Thyroid gland (tissue), 4 donors: ENCODE data around the gene MGMT. TPM values are rescaled to one million over a fixed set of nuclear protein-coding genes. Genes with fewer than 3 reads are reported as not detected.

Source experiments
- DNase-seq, 2 donors: peaks; one replicate each; pipeline ENCODE4 v3.0.0-alpha.2; 2019
- H3K27ac ChIP-seq, 3 donors: fragments of 200-600 bp; sonication (generic); 1 replicate in 2 of 3; 2 replicates in 1 of 3; pipeline ENCODE4 v1.5.1; 2016 to 2019; ENCODE audit warnings: mild to moderate bottlenecking in 1 of 3, moderate library complexity in 1 of 3
- H3K27me3 ChIP-seq: fragments of 200-600 bp; sonication (generic); one replicate; pipeline ENCODE4 v1.5.1; 2019
- H3K36me3 ChIP-seq, 2 donors: fragments of 200-600 bp; sonication (generic); one replicate each; pipeline ENCODE4 v1.5.1; 2016 to 2019
- H3K4me1 ChIP-seq, 2 donors: fragments of 200-600 bp; sonication (generic); one replicate each; pipeline ENCODE4 v1.5.1; 2017 to 2019
- H3K4me3 ChIP-seq, 3 donors: fragments of 200-600 bp; sonication (generic); replicated peaks in 1 of 3; 1 replicate in 2 of 3; 2 replicates in 1 of 3; pipeline ENCODE4 v1.5.1; 2016; ENCODE audit warnings: mild to moderate bottlenecking in 1 of 3
- H3K9me3 ChIP-seq: fragments of 200-600 bp; sonication (generic); one replicate; pipeline ENCODE4 v1.5.1; 2017
- POLR2A ChIP-seq, 2 donors: fragments of 450-650 bp; IDR thresholded peaks; one replicate each; pipeline ENCODE4 v1.6.1; 2017; ENCODE audit warnings: antibody characterized with exemption in 2 of 2, mild to moderate bottlenecking in 2 of 2, moderate library complexity in 1 of 2
- WGBS, 2 donors: methylation state at CpG; one replicate each; pipeline ENCODE4 v1.1.5; 2017; 5-methylcytosine and 5-hydroxymethylcytosine counted together
- intact Hi-C: fragments of 100-400 bp; cut with DNase I; formaldehyde crosslinking; loops from one replicate; pipeline ENCODE4 v1.15.1; 2023
- total RNA-seq, 4 donors: library from RNA; depleted of rRNA; stranded (reverse); fragments of >200 nt; gene quantifications; one replicate each; pipeline ENCODE4 v1.2.3, GENCODE V29; 2016
- TF ChIP-seq, protein P1 (sequence below), 6 experiments: fragments of 200-600 bp in 3 of 6; fragments of 450-650 bp in 3 of 6; sonication (generic) in 3 of 6; IDR thresholded peaks; one replicate each; pipeline ENCODE4 v1.5.1; 2016 to 2019; ENCODE audit warnings: antibody characterized with exemption in 6 of 6, mild to moderate bottlenecking in 2 of 6, inconsistent platforms in 1 of 6, moderate library complexity in 1 of 6

Gene MGMT
- total RNA-seq, 4 donors from 2014 or later: 17.6 to 48.7 (median 30.7) TPM

DNA sequence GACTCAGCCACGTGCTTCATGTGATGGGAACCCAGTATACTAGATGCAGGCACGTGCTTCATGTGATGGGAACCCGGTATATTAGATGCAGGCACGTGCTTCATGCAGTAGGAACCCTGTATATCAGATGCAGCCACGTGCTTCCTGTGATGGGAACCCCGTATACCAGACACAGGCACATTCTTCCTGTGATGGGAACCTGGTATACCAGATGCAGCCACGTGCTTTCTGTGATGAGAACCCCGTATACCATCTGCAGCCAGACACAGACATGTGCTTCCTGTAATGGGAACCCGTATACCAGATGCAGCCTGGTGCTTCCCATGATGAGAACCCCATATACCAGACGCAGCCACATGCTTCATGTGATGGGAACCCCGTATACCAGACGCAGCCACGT, 44.0 kb downstream of the MGMT start:
- H3K36me3 ChIP-seq: no peaks in the 10 kb centered on the region
- intact Hi-C loops: no loop called here
- peaks cover 0 to 3% of the 10 kb centered on the region in 2 donors for H3K4me1 ChIP-seq
- 92 to 94% methylated on average over 13 of the region's 13 CpGs for WGBS, 2 donors
- no peak overlapping the region for H3K4me3 ChIP-seq
- TF ChIP-seq POLR2A (IDR thresholded peaks at IDR 0.05): no peak
- TF ChIP-seq, protein P1, sequence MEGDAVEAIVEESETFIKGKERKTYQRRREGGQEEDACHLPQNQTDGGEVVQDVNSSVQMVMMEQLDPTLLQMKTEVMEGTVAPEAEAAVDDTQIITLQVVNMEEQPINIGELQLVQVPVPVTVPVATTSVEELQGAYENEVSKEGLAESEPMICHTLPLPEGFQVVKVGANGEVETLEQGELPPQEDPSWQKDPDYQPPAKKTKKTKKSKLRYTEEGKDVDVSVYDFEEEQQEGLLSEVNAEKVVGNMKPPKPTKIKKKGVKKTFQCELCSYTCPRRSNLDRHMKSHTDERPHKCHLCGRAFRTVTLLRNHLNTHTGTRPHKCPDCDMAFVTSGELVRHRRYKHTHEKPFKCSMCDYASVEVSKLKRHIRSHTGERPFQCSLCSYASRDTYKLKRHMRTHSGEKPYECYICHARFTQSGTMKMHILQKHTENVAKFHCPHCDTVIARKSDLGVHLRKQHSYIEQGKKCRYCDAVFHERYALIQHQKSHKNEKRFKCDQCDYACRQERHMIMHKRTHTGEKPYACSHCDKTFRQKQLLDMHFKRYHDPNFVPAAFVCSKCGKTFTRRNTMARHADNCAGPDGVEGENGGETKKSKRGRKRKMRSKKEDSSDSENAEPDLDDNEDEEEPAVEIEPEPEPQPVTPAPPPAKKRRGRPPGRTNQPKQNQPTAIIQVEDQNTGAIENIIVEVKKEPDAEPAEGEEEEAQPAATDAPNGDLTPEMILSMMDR (IDR thresholded peaks at IDR 0.05): no peak
- H3K9me3 ChIP-seq: no peaks in the 10 kb centered on the region
- DNase-seq: no peak
- H3K27me3 ChIP-seq: no peaks in the 10 kb centered on the region
- no peak overlapping the region for H3K27ac ChIP-seq

DNA sequence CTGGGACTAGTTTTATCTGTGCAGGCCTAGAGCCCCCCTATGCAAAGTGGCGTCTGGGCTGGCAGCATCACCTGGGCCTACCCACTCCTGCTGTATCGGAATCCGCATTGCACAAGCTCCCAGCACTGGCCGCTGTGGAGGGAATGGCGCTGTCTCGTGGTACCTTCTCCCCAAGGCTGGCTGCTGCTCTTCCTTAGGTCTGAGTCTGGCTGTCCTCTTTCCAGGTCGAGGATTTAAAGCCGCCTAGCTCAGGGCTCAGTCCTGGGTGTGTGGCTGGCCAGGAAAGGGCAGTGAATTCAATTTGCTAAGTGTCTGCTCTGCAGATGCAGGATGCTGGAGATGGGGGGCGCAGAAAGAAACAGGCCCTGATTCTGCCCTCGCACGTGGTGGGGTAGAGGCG, 44.7 kb downstream of the MGMT start:
- H3K36me3 ChIP-seq: no peaks in the 10 kb centered on the region
- 89 to 91% methylated on average over 12 of the region's 12 CpGs for WGBS, 2 donors

DNA sequence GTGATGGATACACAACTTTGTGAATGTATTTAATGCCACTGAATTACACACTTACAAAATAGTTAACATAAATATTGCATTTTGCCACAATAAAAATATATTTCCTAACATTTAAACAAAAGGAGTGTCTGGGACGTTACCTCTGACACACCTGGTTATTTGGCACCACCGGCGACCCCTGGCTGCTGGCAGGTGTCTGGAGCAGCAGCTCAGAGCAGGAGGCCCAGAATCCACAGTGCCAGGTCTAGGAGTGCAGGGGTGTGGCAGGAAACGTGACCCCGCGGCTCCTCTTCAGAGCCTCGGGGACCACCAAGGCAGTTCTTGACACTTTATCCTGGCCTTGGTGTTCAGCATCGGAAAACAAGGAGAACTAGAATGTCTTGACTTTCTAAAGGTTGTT, 46.3 kb downstream of the MGMT start:
- intact Hi-C loops: no loop called here
- Histone ChIP-seq H3K9me3 (no peaks in the 10 kb centered on the region), H3K4me1 (peaks cover 0 to 3% of the 10 kb centered on the region in 2 donors), H3K4me3 (no peak overlapping the region), H3K36me3 (no peaks in the 10 kb centered on the region), H3K27me3 (no peaks in the 10 kb centered on the region), H3K27ac (no peak overlapping the region)
- 77 to 79% methylated on average over 8 of the region's 8 CpGs for WGBS, 2 donors
- TF ChIP-seq, protein P1 (IDR thresholded peaks at IDR 0.05): no peak
- DNase-seq: no peak

More for the DNA sequence above, 44.7 kb downstream of the MGMT start:
- Histone ChIP-seq H3K27ac (no peak overlapping the region), H3K4me3 (no peak overlapping the region), H3K9me3 (no peaks in the 10 kb centered on the region), H3K27me3 (no peaks in the 10 kb centered on the region), H3K4me1 (peaks cover 0 to 3% of the 10 kb centered on the region in 2 donors)
- intact Hi-C loops: no loop called here
- no peak for DNase-seq
- no peak for TF ChIP-seq POLR2A (IDR thresholded peaks at IDR 0.05)

DNA sequence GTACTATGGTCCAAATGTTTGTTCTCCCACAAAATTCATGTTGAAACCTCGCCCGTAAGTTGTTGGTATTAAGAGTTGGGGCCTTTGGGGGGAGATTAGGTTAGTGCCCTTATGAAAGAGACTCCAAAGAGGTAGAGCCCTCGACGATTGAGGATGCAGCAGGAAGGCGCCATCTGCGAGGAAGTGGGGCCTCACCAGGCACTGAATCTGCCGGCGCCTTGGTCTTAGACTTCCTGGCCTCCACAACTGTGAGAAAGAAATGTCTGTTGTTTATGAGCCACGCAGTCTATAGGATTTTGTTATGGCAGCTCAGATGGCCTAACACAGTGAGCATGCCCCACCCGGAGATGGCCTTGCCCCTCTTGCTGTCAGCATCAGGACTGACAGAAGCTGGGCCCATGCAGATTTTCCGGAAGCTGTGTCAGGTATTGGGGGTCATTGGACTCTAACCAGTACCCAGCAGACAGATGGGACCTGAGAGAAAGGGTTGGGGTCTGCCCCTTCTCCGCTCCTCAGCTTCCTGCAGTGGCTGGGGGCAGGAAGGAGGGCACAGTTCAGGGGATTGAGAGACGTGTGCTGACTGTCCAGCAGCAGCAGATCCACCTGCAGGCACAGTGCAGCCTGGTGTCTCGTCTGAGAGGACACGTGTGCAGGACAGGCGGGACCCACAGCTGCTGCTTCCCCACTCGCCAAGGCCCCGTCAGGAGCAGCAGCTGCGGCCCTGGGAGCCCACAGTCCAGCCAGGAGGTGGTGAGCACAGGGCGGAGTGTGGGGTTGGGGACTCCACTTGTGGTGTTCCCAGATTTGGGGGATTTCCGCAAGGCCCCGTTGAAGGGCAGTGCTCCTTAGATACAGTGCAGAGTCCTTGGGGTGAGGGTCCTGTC, 47.8 kb downstream of the MGMT start:
- H3K4me1 ChIP-seq: peaks cover 0 to 3% of the 10 kb centered on the region in 2 donors
- no peak for TF ChIP-seq POLR2A (IDR thresholded peaks at IDR 0.05)
- TF ChIP-seq, protein P1 (IDR thresholded peaks at IDR 0.05): no peak
- no peaks in the 10 kb centered on the region for H3K27me3 ChIP-seq
- intact Hi-C loops: no loop called here
- no peaks in the 10 kb centered on the region for H3K36me3 ChIP-seq
- no peak overlapping the region for H3K27ac ChIP-seq
- H3K4me3 ChIP-seq: no peak overlapping the region
- DNase-seq: no peak
- H3K9me3 ChIP-seq: no peaks in the 10 kb centered on the region
- 88 to 90% methylated on average over 16 to 20 of the region's 22 CpGs for WGBS, 2 donors

DNA sequence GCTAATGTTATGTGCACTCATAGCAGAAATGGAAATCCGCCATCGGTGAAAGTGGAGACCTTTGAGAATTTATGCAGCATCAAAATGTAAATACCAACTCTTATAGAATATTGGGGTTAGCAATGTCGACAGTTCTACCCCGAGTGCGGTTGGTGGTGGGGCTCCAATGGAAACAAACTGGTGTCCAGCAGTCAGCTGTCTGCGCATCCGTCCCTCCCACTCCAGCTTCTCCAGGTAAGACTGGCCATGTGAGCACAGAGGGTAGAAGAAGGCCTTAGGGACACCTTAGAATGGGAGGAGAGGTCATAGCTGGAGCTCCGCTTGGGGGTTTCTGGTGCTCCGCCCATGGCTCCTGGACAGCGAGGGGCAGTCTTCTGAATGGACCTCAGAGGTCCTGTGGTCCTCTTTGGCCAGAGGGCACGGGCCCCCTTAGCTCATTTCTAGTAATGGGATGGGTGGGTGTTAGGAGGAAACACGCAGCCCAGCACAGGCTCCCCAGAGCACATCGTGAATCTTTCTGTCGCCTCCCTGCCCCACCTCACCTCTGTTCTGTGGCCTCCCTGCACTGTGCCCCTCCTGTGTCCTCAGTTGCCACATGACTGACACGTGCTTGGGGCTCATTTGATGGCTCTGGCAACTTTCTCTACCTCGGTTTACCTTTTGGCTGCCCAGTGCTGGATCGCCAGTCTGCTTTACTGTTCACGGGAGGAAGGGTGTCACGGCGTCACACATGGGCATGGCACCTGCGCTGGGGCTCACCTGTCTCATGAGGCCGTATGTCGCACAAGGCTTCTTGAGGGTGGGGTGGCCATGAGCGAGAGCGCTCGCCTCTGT, 50.0 kb downstream of the MGMT start:
- no peaks in the 10 kb centered on the region for H3K27me3 ChIP-seq
- H3K36me3 ChIP-seq: no peaks in the 10 kb centered on the region
- no peak for DNase-seq
- no peak overlapping the region for H3K27ac ChIP-seq
- 92% methylated on average over 24 to 26 of the region's 26 CpGs for WGBS, 2 donors
- TF ChIP-seq POLR2A (IDR thresholded peaks at IDR 0.05): no peak
- TF ChIP-seq, protein P1 (IDR thresholded peaks at IDR 0.05): no peak
- H3K9me3 ChIP-seq: no peaks in the 10 kb centered on the region
- intact Hi-C loops: no loop called here
- no peak overlapping the region for H3K4me3 ChIP-seq
- peaks cover 0 to 3% of the 10 kb centered on the region in 2 donors for H3K4me1 ChIP-seq
